Measurements from ENCODE around the gene FAM13C.

Gene FAM13C

GRCh38 chr10:59284118-59284975 lies 78.0 kb downstream of the FAM13C start:
- no peak for TF ChIP-seq CEBPB (IDR thresholded peaks at IDR 0.05)
- TF ChIP-seq ZBTB7A (IDR thresholded peaks at IDR 0.05; ENCODE audit: low read depth): no peak
- TF ChIP-seq TCF12 (IDR thresholded peaks at IDR 0.05; ENCODE audit: low read depth): no peak
- TF ChIP-seq EP300 (IDR thresholded peaks at IDR 0.05; ENCODE audit: borderline replicate concordance): no peak
- no peak for TF ChIP-seq NFIC (IDR thresholded peaks at IDR 0.05)
- no peak for TF ChIP-seq MAX (IDR thresholded peaks at IDR 0.05)
- no peak for TF ChIP-seq YY1 (IDR thresholded peaks at IDR 0.05; ENCODE audit: low read depth)
- TF ChIP-seq TEAD4 (IDR thresholded peaks at IDR 0.05): no peak
- TF ChIP-seq RAD21 (IDR thresholded peaks at IDR 0.05; ENCODE audit: low read depth): no peak
- no peak for TF ChIP-seq EGR1 (IDR thresholded peaks at IDR 0.05)
- no peak for TF ChIP-seq TAF1 (IDR thresholded peaks at IDR 0.05; ENCODE audit: low read depth)

DNA sequence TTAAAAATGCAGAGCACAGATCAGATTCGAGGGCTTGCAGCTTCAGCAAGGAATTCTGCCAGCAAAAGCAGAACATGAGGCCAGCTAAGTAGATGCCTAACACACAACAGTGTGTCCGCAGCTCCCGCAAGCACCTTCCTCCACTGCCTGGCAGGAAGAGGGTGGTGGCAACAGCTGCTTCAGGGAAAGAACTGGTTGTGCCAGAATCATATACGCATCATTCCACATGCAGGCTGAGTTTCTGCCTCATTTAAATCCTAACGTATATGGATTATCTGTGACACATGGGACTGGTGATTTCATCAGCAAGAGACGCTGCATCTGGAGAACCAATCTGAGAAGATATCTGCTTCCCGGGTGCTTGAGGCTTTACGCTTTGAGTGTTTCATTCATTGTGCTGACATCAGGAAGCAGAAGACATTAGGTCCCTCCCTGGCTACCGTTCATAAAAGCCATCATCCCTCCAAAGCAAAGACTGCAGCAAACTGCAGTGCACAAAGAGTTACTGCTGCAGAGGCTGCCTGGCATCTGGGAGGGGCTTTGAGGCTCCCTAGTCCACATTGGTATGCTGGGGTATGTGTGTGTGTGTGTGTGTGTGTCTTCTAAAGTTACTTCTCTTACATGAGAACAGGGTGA lies 78.8 kb downstream of the FAM13C start:
- no peak for TF ChIP-seq ZBTB7A (IDR thresholded peaks at IDR 0.05; ENCODE audit: low read depth)
- no peak for TF ChIP-seq RAD21 (IDR thresholded peaks at IDR 0.05; ENCODE audit: low read depth)
- no peak for TF ChIP-seq TAF1 (IDR thresholded peaks at IDR 0.05; ENCODE audit: low read depth)
- TF ChIP-seq NFIC (IDR thresholded peaks at IDR 0.05): no peak
- no peak for TF ChIP-seq TCF12 (IDR thresholded peaks at IDR 0.05; ENCODE audit: low read depth)
- TF ChIP-seq, protein P1, sequence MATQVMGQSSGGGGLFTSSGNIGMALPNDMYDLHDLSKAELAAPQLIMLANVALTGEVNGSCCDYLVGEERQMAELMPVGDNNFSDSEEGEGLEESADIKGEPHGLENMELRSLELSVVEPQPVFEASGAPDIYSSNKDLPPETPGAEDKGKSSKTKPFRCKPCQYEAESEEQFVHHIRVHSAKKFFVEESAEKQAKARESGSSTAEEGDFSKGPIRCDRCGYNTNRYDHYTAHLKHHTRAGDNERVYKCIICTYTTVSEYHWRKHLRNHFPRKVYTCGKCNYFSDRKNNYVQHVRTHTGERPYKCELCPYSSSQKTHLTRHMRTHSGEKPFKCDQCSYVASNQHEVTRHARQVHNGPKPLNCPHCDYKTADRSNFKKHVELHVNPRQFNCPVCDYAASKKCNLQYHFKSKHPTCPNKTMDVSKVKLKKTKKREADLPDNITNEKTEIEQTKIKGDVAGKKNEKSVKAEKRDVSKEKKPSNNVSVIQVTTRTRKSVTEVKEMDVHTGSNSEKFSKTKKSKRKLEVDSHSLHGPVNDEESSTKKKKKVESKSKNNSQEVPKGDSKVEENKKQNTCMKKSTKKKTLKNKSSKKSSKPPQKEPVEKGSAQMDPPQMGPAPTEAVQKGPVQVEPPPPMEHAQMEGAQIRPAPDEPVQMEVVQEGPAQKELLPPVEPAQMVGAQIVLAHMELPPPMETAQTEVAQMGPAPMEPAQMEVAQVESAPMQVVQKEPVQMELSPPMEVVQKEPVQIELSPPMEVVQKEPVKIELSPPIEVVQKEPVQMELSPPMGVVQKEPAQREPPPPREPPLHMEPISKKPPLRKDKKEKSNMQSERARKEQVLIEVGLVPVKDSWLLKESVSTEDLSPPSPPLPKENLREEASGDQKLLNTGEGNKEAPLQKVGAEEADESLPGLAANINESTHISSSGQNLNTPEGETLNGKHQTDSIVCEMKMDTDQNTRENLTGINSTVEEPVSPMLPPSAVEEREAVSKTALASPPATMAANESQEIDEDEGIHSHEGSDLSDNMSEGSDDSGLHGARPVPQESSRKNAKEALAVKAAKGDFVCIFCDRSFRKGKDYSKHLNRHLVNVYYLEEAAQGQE (IDR thresholded peaks at IDR 0.05; ENCODE audit: low read depth): no peak
- no peak for TF ChIP-seq CREB1 (IDR thresholded peaks at IDR 0.05; ENCODE audit: low read depth)
- TF ChIP-seq USF1 (IDR thresholded peaks at IDR 0.05): no peak
- TF ChIP-seq TEAD4 (IDR thresholded peaks at IDR 0.05): no peak
- no peak for TF ChIP-seq YY1 (IDR thresholded peaks at IDR 0.05; ENCODE audit: low read depth)

GRCh38 chr10:59281861-59282260 lies 80.5 kb downstream of the FAM13C start:
- TF ChIP-seq, protein P1 (IDR thresholded peaks at IDR 0.05; ENCODE audit: low read depth): no peak
- TF ChIP-seq CREB1 (IDR thresholded peaks at IDR 0.05; ENCODE audit: low read depth): no peak
- no peak for TF ChIP-seq EP300 (IDR thresholded peaks at IDR 0.05; ENCODE audit: borderline replicate concordance)
- TF ChIP-seq EGR1 (IDR thresholded peaks at IDR 0.05): no peak
- TF ChIP-seq FOXM1 (IDR thresholded peaks at IDR 0.05; ENCODE audit: borderline replicate concordance, low read depth): no peak
- no peak for TF ChIP-seq MAX (IDR thresholded peaks at IDR 0.05)
- no peak for TF ChIP-seq USF1 (IDR thresholded peaks at IDR 0.05)
- no peak for TF ChIP-seq CEBPB (IDR thresholded peaks at IDR 0.05)
- no peak for TF ChIP-seq RAD21 (IDR thresholded peaks at IDR 0.05; ENCODE audit: low read depth)
- no peak for TF ChIP-seq YY1 (IDR thresholded peaks at IDR 0.05; ENCODE audit: low read depth)
- no peak for TF ChIP-seq ZBTB7A (IDR thresholded peaks at IDR 0.05; ENCODE audit: low read depth)

DNA sequence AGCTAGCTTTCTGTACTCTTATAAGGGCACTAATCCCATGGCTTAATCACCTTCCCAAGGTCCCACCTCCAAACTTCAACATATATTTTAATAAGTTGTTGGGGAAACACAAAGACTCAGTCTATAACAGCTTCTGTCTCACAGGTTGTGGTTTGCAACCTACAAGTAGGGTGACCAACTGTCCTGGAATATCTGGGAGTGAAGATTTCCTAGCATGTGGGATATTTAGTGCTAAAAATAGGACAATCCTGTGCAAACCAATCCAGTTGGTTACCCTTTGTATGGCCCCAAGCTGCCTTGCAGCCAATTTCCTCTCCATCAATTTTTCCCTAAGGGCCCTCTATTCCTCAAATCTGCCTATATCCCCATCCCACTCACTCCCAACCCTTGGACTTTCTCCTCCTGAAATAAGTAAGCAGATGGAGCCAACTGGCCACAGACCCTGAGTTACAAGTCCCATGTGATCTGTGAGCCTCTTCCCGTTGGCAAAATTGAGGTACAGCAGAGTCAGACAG lies 82.3 kb downstream of the FAM13C start:
- TF ChIP-seq NFIC (IDR thresholded peaks at IDR 0.05) (no peak), TAF1 (IDR thresholded peaks at IDR 0.05; ENCODE audit: low read depth) (no peak), YY1 (IDR thresholded peaks at IDR 0.05; ENCODE audit: low read depth) (no peak), USF1 (IDR thresholded peaks at IDR 0.05) (no peak), EGR1 (IDR thresholded peaks at IDR 0.05) (no peak), FOXM1 (IDR thresholded peaks at IDR 0.05; ENCODE audit: borderline replicate concordance, low read depth) (no peak), MAX (IDR thresholded peaks at IDR 0.05) (no peak), CREB1 (IDR thresholded peaks at IDR 0.05; ENCODE audit: low read depth) (no peak), ZBTB7A (IDR thresholded peaks at IDR 0.05; ENCODE audit: low read depth) (no peak), TEAD4 (IDR thresholded peaks at IDR 0.05) (no peak), RAD21 (IDR thresholded peaks at IDR 0.05; ENCODE audit: low read depth) (no peak), TCF12 (IDR thresholded peaks at IDR 0.05; ENCODE audit: low read depth) (no peak), EP300 (IDR thresholded peaks at IDR 0.05; ENCODE audit: borderline replicate concordance) (no peak), CEBPB (IDR thresholded peaks at IDR 0.05) (no peak)
- TF ChIP-seq, protein P1 (IDR thresholded peaks at IDR 0.05; ENCODE audit: low read depth): no peak

Data from Ishikawa (cell line).